Measurements from ENCODE around the gene LRRC74A.

LRRC74A gene

GRCh38 chr14:76778546-76779215 lies 47.5 kb upstream of the LRRC74A start:
- TF ChIP-seq CTCF (IDR thresholded peaks at IDR 0.05; ENCODE audit: low read length) (no peak), EZH2phosphoT487 (IDR thresholded peaks at IDR 0.05; ENCODE audit: low read length) (no peak), EZH2 (optimal IDR thresholded peaks at IDR 0.05; ENCODE audit: low read depth, low read length) (no peak)
- Histone ChIP-seq H3K9ac (ENCODE audit: low read length) (no peak overlapping the region), H3K4me1 (ENCODE audit: low read length) (no peaks in the 10 kb centered on the region), H3K9me2 (replicated peaks; ENCODE audit: insufficient read depth, low read length) (no peaks in the 10 kb centered on the region), H3K4me3 (ENCODE audit: low read length) (no peak overlapping the region), H3K27me3 (replicated peaks; ENCODE audit: insufficient read depth, low read length) (no peaks in the 10 kb centered on the region), H3F3A (ENCODE audit: insufficient read depth, low read length) (no peaks in the 10 kb centered on the region), H4K20me1 (ENCODE audit: insufficient read depth, low read length) (no peaks in the 10 kb centered on the region), H2AFZ (ENCODE audit: low read length) (no peak overlapping the region), H3K79me2 (ENCODE audit: low read length) (no peaks in the 10 kb centered on the region), H3K9me3 (replicated peaks; ENCODE audit: insufficient read depth, low read length) (no peaks in the 10 kb centered on the region), H3K27ac (ENCODE audit: low read length) (no peak overlapping the region), H3K4me2 (ENCODE audit: low read depth, low read length) (no peak overlapping the region), H3K36me3 (replicated peaks; ENCODE audit: insufficient read depth, low read length) (no peaks in the 10 kb centered on the region)
- DNase-seq: no peak

- TF ChIP-seq EZH2 (optimal IDR thresholded peaks at IDR 0.05; ENCODE audit: low read depth, low read length) (no peak), EZH2phosphoT487 (IDR thresholded peaks at IDR 0.05; ENCODE audit: low read length) (no peak), CTCF (IDR thresholded peaks at IDR 0.05; ENCODE audit: low read length) (no peak)
- H3K9ac ChIP-seq (ENCODE audit: low read length): no peak overlapping the region
Observed at GRCh38 chr14:76779221-76780057, 46.8 kb upstream of the LRRC74A start.

GRCh38 chr14:76780058-76780345 lies 46.2 kb upstream of the LRRC74A start:
- DNase-seq: no peak

More at GRCh38 chr14:76779221-76780057, 46.8 kb upstream of the LRRC74A start:
- no peaks in the 10 kb centered on the region for H3K36me3 ChIP-seq (replicated peaks; ENCODE audit: insufficient read depth, low read length)
- H3K79me2 ChIP-seq (ENCODE audit: low read length): no peaks in the 10 kb centered on the region
- no peaks in the 10 kb centered on the region for H3F3A ChIP-seq (ENCODE audit: insufficient read depth, low read length)
- H3K27ac ChIP-seq (ENCODE audit: low read length): no peak overlapping the region
- H3K4me3 ChIP-seq (ENCODE audit: low read length): no peak overlapping the region
- H3K27me3 ChIP-seq (replicated peaks; ENCODE audit: insufficient read depth, low read length): no peaks in the 10 kb centered on the region
- H3K9me3 ChIP-seq (replicated peaks; ENCODE audit: insufficient read depth, low read length): no peaks in the 10 kb centered on the region
- no peak for DNase-seq
- no peaks in the 10 kb centered on the region for H3K4me1 ChIP-seq (ENCODE audit: low read length)
- H4K20me1 ChIP-seq (ENCODE audit: insufficient read depth, low read length): no peaks in the 10 kb centered on the region
- no peak overlapping the region for H2AFZ ChIP-seq (ENCODE audit: low read length)
- no peaks in the 10 kb centered on the region for H3K9me2 ChIP-seq (replicated peaks; ENCODE audit: insufficient read depth, low read length)
- H3K4me2 ChIP-seq (ENCODE audit: low read depth, low read length): no peak overlapping the region

More at GRCh38 chr14:76780058-76780345, 46.2 kb upstream of the LRRC74A start:
- H3K27ac ChIP-seq (ENCODE audit: low read length): no peak overlapping the region
- H3K36me3 ChIP-seq (replicated peaks; ENCODE audit: insufficient read depth, low read length): no peaks in the 10 kb centered on the region
- H2AFZ ChIP-seq (ENCODE audit: low read length): no peak overlapping the region
- no peak overlapping the region for H3K9ac ChIP-seq (ENCODE audit: low read length)
- H3K4me2 ChIP-seq (ENCODE audit: low read depth, low read length): no peak overlapping the region
- TF ChIP-seq EZH2 (optimal IDR thresholded peaks at IDR 0.05; ENCODE audit: low read depth, low read length) (no peak), CTCF (IDR thresholded peaks at IDR 0.05; ENCODE audit: low read length) (no peak), EZH2phosphoT487 (IDR thresholded peaks at IDR 0.05; ENCODE audit: low read length) (no peak)
- H3K27me3 ChIP-seq (replicated peaks; ENCODE audit: insufficient read depth, low read length): no peaks in the 10 kb centered on the region
- no peaks in the 10 kb centered on the region for H3K9me3 ChIP-seq (replicated peaks; ENCODE audit: insufficient read depth, low read length)
- no peaks in the 10 kb centered on the region for H3F3A ChIP-seq (ENCODE audit: insufficient read depth, low read length)
- no peaks in the 10 kb centered on the region for H3K4me1 ChIP-seq (ENCODE audit: low read length)
- H3K4me3 ChIP-seq (ENCODE audit: low read length): no peak overlapping the region
- no peaks in the 10 kb centered on the region for H4K20me1 ChIP-seq (ENCODE audit: insufficient read depth, low read length)
- H3K9me2 ChIP-seq (replicated peaks; ENCODE audit: insufficient read depth, low read length): no peaks in the 10 kb centered on the region
- H3K79me2 ChIP-seq (ENCODE audit: low read length): no peaks in the 10 kb centered on the region

All from MM.1S (cell line).